Fibroblast of lung (primary cell): ENCODE data around the gene NFKBIE. TPM values are rescaled to one million over a fixed set of nuclear protein-coding genes. Genes with fewer than 3 reads are reported as not detected.

Experiments used
- DNase-seq, 2 donors: peaks; one replicate each; pipeline versions ENCODE4 v3.0.0 to v3.0.0-alpha.2; 2010; ENCODE audit warnings: low read depth in 2 of 2
- H2AFZ ChIP-seq: 2 replicates; pipeline ENCODE4 v1.5.1; 2012; ENCODE audit warnings: low read length, control low read depth, inconsistent platforms
- H3K27ac ChIP-seq: 2 replicates; pipeline ENCODE4 v1.5.1; 2011; ENCODE audit warnings: low read length, control low read depth; ENCODE audit not compliant: insufficient read depth
- H3K27me3 ChIP-seq: 2 replicates; pipeline ENCODE4 v1.5.1; 2011; ENCODE audit warnings: mild to moderate bottlenecking, low read length; ENCODE audit not compliant: control insufficient read depth, insufficient read depth
- H3K36me3 ChIP-seq: 2 replicates; pipeline ENCODE4 v1.5.1; 2011; ENCODE audit warnings: low read length; ENCODE audit not compliant: control insufficient read depth, insufficient read depth
- H3K4me1 ChIP-seq: 2 replicates; pipeline ENCODE4 v1.5.1; 2011; ENCODE audit warnings: low read length; ENCODE audit not compliant: control insufficient read depth, insufficient read depth; ENCODE audit errors: extremely low read depth
- H3K4me2 ChIP-seq: 2 replicates; pipeline ENCODE4 v1.5.1; 2011; ENCODE audit warnings: low read length, control low read depth; ENCODE audit not compliant: insufficient read depth; ENCODE audit errors: extremely low read depth
- H3K4me3 ChIP-seq, 4 experiments: fragments of 200-600 bp in 1 of 4; sonication (generic) in 1 of 4; replicated peaks in 1 of 4; 2 replicates each; pipeline ENCODE4 v1.5.1; 2011 to 2016; ENCODE audit warnings: low read length in 4 of 4, low read depth in 3 of 4, mild to moderate bottlenecking in 3 of 4, control low read depth in 2 of 4, inconsistent platforms in 1 of 4, mixed read lengths in 1 of 4; ENCODE audit not compliant: insufficient read depth in 1 of 4; ENCODE audit errors: control extremely low read depth in 1 of 4
- H3K79me2 ChIP-seq: 2 replicates; pipeline ENCODE4 v1.5.1; 2012; ENCODE audit warnings: mild to moderate bottlenecking, low read length, inconsistent platforms; ENCODE audit not compliant: control insufficient read depth, insufficient read depth
- H3K9ac ChIP-seq: 2 replicates; pipeline ENCODE4 v1.5.1; 2011; ENCODE audit warnings: mild to moderate bottlenecking, low read length, control low read depth; ENCODE audit not compliant: insufficient read depth
- H3K9me3 ChIP-seq: 2 replicates; pipeline ENCODE4 v1.5.1; 2012; ENCODE audit warnings: low read depth, low read length; ENCODE audit not compliant: control insufficient read depth, insufficient read depth
- H4K20me1 ChIP-seq: 2 replicates; pipeline ENCODE4 v1.5.1; 2011; ENCODE audit warnings: low read length; ENCODE audit not compliant: control insufficient read depth, insufficient read depth; ENCODE audit errors: extremely low read depth
- EZH2 ChIP-seq: IDR thresholded peaks from 2 replicates; pipeline ENCODE4 v1.5.1; 2012; ENCODE audit warnings: low read length, control low read depth, mild to moderate bottlenecking; ENCODE audit errors: missing control alignments
- polyA plus RNA-seq, 2 donors: library from polyadenylated mRNA; depleted of rRNA in 1 of 2; stranded (reverse) in 1 of 2; unstranded in 1 of 2; fragments of >200 nt; gene quantifications; 2 replicates each; pipeline ENCODE4 v1.2.1, GENCODE V29; 2011 to 2012; ENCODE audit warnings: missing spikeins in 1 of 2
- total RNA-seq: library from RNA; depleted of rRNA; stranded (reverse); fragments of >200 nt; gene quantifications from 2 replicates; pipeline ENCODE4 v1.2.1, GENCODE V29; 2014
- TF ChIP-seq, protein P1 (sequence below), 2 donors: IDR thresholded peaks in 1 of 2; conservative IDR thresholded peaks in 1 of 2; 1 replicate in 1 of 2; 2 replicates in 1 of 2; pipeline ENCODE4 v1.5.1; 2011 to 2012; ENCODE audit warnings: low read length in 2 of 2, control low read depth in 1 of 2, inconsistent platforms in 1 of 2, low read depth in 1 of 2, mild to moderate bottlenecking in 1 of 2

The NFKBIE gene
- total and polyA plus RNA-seq, 2 donors (not counting 1 experiment from before 2014, with no cell fraction given): 1.6 to 5.4 TPM

DNA sequence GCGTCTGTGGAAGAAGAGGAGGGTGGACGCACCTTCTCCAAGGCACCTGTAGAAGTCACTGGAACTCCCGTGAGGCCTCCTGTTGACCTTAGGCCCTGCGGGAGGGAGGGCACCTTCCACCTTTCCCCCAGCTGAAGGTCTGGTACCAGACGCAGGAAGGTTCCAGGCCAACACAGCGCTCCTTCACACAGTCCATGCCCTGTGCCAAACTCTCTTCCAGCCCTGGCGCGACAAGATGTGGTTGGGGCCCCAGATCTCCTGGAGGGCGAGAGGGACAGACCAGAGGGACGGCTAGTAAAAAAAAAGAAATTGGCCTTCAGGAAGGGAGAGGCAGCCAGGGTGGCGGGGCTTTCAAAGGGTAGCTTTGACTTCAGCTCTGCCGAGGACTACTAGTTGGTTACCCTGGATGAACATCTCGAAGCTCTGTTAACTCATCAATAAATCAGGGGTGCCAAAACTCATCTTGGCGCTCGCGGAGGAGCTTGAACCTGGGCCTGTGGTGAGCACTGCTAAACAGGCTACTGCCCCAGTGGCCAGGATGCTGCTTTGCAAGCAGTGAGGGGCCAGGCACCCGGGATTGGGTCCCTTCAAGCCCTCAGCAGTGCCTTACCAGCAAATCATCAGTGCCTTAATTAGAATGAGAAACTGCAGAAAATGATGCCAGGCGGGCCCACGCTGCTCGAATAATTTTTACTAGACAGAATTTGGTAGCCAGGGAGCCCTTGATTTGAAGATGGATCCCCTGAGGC, 32.9 kb upstream of the NFKBIE start:
- no peak for DNase-seq
- Histone ChIP-seq H3K4me3 (no peak overlapping the region), H3K27me3 (peaks cover 32% of the 10 kb centered on the region), H3K9ac (no peak overlapping the region), H3K9me3 (no peaks in the 10 kb centered on the region), H3K4me1 (no peaks in the 10 kb centered on the region), H2AFZ (no peak overlapping the region), H3K27ac (no peak overlapping the region), H3K79me2 (no peaks in the 10 kb centered on the region), H3K4me2 (peak overlapping the region; percentile 51), H4K20me1 (no peaks in the 10 kb centered on the region), H3K36me3 (peaks cover 15% of the 10 kb centered on the region)
- TF ChIP-seq, protein P1, sequence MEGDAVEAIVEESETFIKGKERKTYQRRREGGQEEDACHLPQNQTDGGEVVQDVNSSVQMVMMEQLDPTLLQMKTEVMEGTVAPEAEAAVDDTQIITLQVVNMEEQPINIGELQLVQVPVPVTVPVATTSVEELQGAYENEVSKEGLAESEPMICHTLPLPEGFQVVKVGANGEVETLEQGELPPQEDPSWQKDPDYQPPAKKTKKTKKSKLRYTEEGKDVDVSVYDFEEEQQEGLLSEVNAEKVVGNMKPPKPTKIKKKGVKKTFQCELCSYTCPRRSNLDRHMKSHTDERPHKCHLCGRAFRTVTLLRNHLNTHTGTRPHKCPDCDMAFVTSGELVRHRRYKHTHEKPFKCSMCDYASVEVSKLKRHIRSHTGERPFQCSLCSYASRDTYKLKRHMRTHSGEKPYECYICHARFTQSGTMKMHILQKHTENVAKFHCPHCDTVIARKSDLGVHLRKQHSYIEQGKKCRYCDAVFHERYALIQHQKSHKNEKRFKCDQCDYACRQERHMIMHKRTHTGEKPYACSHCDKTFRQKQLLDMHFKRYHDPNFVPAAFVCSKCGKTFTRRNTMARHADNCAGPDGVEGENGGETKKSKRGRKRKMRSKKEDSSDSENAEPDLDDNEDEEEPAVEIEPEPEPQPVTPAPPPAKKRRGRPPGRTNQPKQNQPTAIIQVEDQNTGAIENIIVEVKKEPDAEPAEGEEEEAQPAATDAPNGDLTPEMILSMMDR (conservative IDR thresholded peaks at IDR 0.05 in 1 of 2, IDR thresholded peaks at IDR 0.05 in 1 of 2; ENCODE audit: low read depth in 1 of 2, low read length in 2 of 2): no peak
- no peak for TF ChIP-seq EZH2

DNA sequence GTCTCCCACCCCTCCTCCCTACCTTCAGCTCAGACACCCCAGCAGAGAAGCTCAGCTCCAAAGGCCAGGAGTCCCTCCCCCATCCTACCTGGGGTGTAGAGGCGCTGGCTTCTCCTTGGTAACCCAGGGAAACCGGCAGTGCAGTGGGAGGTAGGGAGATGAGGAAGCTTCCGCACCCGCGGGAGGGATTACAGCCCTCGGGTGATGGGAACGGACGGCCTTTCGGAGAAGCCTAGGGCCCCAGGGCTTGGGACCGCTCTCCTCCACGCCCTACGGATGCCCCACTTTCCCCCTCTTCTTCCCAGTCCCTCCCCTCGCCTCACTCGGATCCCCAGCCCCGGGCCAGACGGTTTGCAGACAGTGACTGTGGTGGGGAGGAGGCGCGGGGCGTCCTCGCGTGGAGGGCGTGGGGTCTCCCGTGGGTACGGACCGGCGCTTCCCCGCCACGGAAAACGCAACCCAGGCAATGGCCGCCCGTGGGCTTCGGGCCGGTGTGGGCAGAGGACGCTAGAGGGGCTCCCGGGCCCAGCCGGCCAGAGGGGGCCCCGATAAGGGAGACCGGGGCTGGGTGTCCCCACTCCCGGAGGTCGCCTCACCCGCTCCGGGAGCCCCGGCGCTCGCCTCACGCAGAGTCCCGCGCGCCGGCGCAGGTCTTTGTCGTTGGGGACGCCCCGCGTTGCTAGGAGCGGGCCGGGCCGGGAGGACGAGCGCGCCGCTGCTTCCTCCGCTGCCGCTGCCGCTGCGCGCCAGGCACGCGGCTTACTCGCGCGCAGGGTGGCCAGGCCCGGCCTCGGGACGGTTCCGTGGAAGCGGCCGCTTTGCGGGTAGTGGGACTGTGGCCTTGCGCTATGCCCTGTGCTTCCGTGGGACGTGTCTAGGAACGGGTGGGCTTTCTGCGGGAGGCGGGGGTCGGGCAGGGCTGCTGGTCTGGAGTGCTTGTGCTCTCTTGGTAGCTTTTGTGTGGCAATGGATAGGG, 32.0 kb upstream of the NFKBIE start:
- Histone ChIP-seq H2AFZ (no peak overlapping the region), H3K79me2 (no peaks in the 10 kb centered on the region), H3K27ac (no peak overlapping the region), H3K4me2 (peak overlapping the region; percentile 51), H3K27me3 (peaks cover 32% of the 10 kb centered on the region), H3K4me3 (peak overlapping the region; percentile 20 to 52 (median 30)), H3K4me1 (no peaks in the 10 kb centered on the region), H3K36me3 (peaks cover 10% of the 10 kb centered on the region), H4K20me1 (no peaks in the 10 kb centered on the region), H3K9ac (no peak overlapping the region), H3K9me3 (no peaks in the 10 kb centered on the region)
- TF ChIP-seq EZH2: peak; percentile 97
- TF ChIP-seq, protein P1 (conservative IDR thresholded peaks at IDR 0.05 in 1 of 2, IDR thresholded peaks at IDR 0.05 in 1 of 2; ENCODE audit: low read depth in 1 of 2, low read length in 2 of 2): no peak
- DNase-seq: peak in 1 of 2 donors; percentile 16
